SK-MEL-5 (cell line): Measurements from ENCODE around the gene WBP2NL. TPM values are rescaled to one million over a fixed set of nuclear protein-coding genes. Genes with fewer than 3 reads are reported as not detected.
"Not testable (repeated sequence)": the region's sequence is repeated elsewhere in the genome, so short reads cannot be mapped to it uniquely, and the experiment has no call there.

Source experiments
- DNase-seq: peaks from one replicate; pipeline ENCODE4 v3.0.0-alpha.2; 2016; ENCODE audit warnings: low read depth, low spot score
- in situ Hi-C: cut with HindIII; loops from 2 replicates; pipeline ENCODE4 v1.10.0; 2016; ENCODE audit warnings: low sequenced_read_pairs, high pct_unique_total_duplicates, low pct_unique_long_range_greater_than_20kb
- total RNA-seq: library from RNA; depleted of rRNA; stranded (reverse); fragments of >200 nt; shearing (Covaris generic); gene quantifications from 2 replicates; pipeline ENCODE4 v1.2.3, GENCODE V29; 2014

The WBP2NL gene
- total RNA-seq, 1 experiment from 2014 or later = not detected

GRCh38 chr22:42062506-42063170 is 64.0 kb downstream of the WBP2NL start:
- in situ Hi-C loops = no loop called here
- DNase-seq = no peak

GRCh38 chr22:42064629-42065028 is 66.0 kb downstream of the WBP2NL start:
- no peak for DNase-seq

GRCh38 chr22:42065438-42066125 is 67.0 kb downstream of the WBP2NL start:
- DNase-seq = no peak
- in situ Hi-C loops = no loop called here

More at GRCh38 chr22:42064629-42065028, 66.0 kb downstream of the WBP2NL start:
- in situ Hi-C loops = no loop called here

- in situ Hi-C loops = no loop called here
These were observed 67.7 kb downstream of the WBP2NL start for GRCh38 chr22:42066126-42066761.

GRCh38 chr22:42066937-42067336 is 68.3 kb downstream of the WBP2NL start:
- in situ Hi-C loops = no loop called here

More at GRCh38 chr22:42066126-42066761, 67.7 kb downstream of the WBP2NL start:
- no peak for DNase-seq

GRCh38 chr22:42067671-42068251 is 69.2 kb downstream of the WBP2NL start:
- DNase-seq = no peak
- in situ Hi-C loops = no loop called here

More at GRCh38 chr22:42066937-42067336, 68.3 kb downstream of the WBP2NL start:
- DNase-seq = no peak

- no peak for DNase-seq
- in situ Hi-C loops = no loop called here
These were observed 69.7 kb downstream of the WBP2NL start for GRCh38 chr22:42068291-42068690.

- DNase-seq = no peak
- in situ Hi-C loops = no loop called here
These were observed 71.4 kb downstream of the WBP2NL start for GRCh38 chr22:42069801-42070516.

- DNase-seq = peak; percentile 97
- in situ Hi-C loops = no loop called here
These were observed 72.2 kb downstream of the WBP2NL start, which contains the start of gene NAGA for GRCh38 chr22:42070517-42071422. NAGA (minus strand) TSS chr22:42070812; CDS start chr22:42070297, 515 bp downstream.

- DNase-seq, in situ Hi-C loops: not testable (repeated sequence)
These were observed 72.9 kb downstream of the WBP2NL start for GRCh38 chr22:42071508-42071907.

GRCh38 chr22:42072606-42073330 is 74.2 kb downstream of the WBP2NL start:
- DNase-seq = peak; percentile 8
- in situ Hi-C loops = no loop called here

GRCh38 chr22:42073621-42074041 is 75.0 kb downstream of the WBP2NL start:
- DNase-seq = no peak
- in situ Hi-C loops = no loop called here

- DNase-seq = no peak
- in situ Hi-C loops = no loop called here
These were observed 75.7 kb downstream of the WBP2NL start, which contains the start of gene PHETA2 for GRCh38 chr22:42074132-42074811. PHETA2 (plus strand) TSS chr22:42074248; CDS start chr22:42077294, 3,046 bp downstream.

GRCh38 chr22:42074846-42075676 is 76.5 kb downstream of the WBP2NL start:
- no peak for DNase-seq
- in situ Hi-C loops = no loop called here
